ENCODE results near the gene CNR1. TPM values are rescaled to one million over a fixed set of nuclear protein-coding genes. Genes with fewer than 3 reads are reported as not detected.

Gene CNR1
- total RNA-seq, 1 experiment from 2014 or later, result not detected

- ChIA-PET POLR2A (no interaction called here), RAD21 (ENCODE audit: low non-redundant PET in 1 of 2, low total read pairs in 2 of 2, uncharacterized antibody in 2 of 2, unreplicated experiment in 2 of 2) (no interaction called here), CTCF (no interaction called here)
- H3K4me3 ChIP-seq (replicated peaks in 1 of 2; ENCODE audit: low read depth in 1 of 2, low read length in 2 of 2), result no peak overlapping the region
- no peak overlapping the region for H3K27ac ChIP-seq (ENCODE audit: low read depth, low read length)
- 0 out of 2 replicates have a peak, but pooled peaks cover 3% of the 10 kb centered on the region for H3K9me2 ChIP-seq (ENCODE audit: insufficient read depth)
- no peak overlapping the region for H3K9ac ChIP-seq (ENCODE audit: low read length)
- H3K9me3 ChIP-seq (ENCODE audit: control insufficient read depth in 1 of 2, insufficient read depth in 1 of 2, low read depth in 1 of 2, low read length in 2 of 2), result peaks cover 0 to 3% of the 10 kb centered on the region in 2 experiments; a peak in 1 of 4 replicates
- H3K36me3 ChIP-seq (ENCODE audit: control insufficient read depth in 1 of 2, insufficient read depth in 2 of 2, low read length in 2 of 2), result no peaks in the 10 kb centered on the region
- intact Hi-C loops (cut with micrococcal nuclease), result no loop called here
- H3K4me2 ChIP-seq (ENCODE audit: low read length), result no peak overlapping the region
- no peaks in the 10 kb centered on the region for H4K20me1 ChIP-seq (ENCODE audit: insufficient read depth)
- peaks cover 29% of the 10 kb centered on the region for H3K27me3 ChIP-seq (ENCODE audit: insufficient read depth, low read length)
- H3K79me2 ChIP-seq (ENCODE audit: insufficient read depth, low read length), result no peaks in the 10 kb centered on the region
- no TSS peak for BruUV-seq (replicated peaks)
- no peak for TF ChIP-seq CEBPB (IDR thresholded peaks at IDR 0.05; ENCODE audit: low read depth)
- TF ChIP-seq ELF1 (IDR thresholded peaks at IDR 0.05; ENCODE audit: borderline replicate concordance, low read depth), result no peak
- TF ChIP-seq, protein P1, sequence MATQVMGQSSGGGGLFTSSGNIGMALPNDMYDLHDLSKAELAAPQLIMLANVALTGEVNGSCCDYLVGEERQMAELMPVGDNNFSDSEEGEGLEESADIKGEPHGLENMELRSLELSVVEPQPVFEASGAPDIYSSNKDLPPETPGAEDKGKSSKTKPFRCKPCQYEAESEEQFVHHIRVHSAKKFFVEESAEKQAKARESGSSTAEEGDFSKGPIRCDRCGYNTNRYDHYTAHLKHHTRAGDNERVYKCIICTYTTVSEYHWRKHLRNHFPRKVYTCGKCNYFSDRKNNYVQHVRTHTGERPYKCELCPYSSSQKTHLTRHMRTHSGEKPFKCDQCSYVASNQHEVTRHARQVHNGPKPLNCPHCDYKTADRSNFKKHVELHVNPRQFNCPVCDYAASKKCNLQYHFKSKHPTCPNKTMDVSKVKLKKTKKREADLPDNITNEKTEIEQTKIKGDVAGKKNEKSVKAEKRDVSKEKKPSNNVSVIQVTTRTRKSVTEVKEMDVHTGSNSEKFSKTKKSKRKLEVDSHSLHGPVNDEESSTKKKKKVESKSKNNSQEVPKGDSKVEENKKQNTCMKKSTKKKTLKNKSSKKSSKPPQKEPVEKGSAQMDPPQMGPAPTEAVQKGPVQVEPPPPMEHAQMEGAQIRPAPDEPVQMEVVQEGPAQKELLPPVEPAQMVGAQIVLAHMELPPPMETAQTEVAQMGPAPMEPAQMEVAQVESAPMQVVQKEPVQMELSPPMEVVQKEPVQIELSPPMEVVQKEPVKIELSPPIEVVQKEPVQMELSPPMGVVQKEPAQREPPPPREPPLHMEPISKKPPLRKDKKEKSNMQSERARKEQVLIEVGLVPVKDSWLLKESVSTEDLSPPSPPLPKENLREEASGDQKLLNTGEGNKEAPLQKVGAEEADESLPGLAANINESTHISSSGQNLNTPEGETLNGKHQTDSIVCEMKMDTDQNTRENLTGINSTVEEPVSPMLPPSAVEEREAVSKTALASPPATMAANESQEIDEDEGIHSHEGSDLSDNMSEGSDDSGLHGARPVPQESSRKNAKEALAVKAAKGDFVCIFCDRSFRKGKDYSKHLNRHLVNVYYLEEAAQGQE (IDR thresholded peaks at IDR 0.05; ENCODE audit: low read depth), result peak; percentile 63
- no peak for TF ChIP-seq ZNF274 (IDR thresholded peaks at IDR 0.05; ENCODE audit: low read depth, low read length)
- no peak for TF ChIP-seq CTCF (IDR thresholded peaks at IDR 0.05 in 2 of 3, conservative IDR thresholded peaks at IDR 0.05 in 1 of 3; ENCODE audit: borderline replicate concordance in 1 of 3, insufficient read depth in 1 of 3, low read depth in 2 of 3, low read length in 2 of 3)
- TF ChIP-seq TCF7L2 (IDR thresholded peaks at IDR 0.05; ENCODE audit: borderline replicate concordance, extremely low read depth, insufficient read depth, insufficient read length), result no peak
- H3K4me1 ChIP-seq (ENCODE audit: control insufficient read depth in 1 of 2, insufficient read depth in 2 of 2, low read length in 2 of 2), result no peaks in the 10 kb centered on the region
- ATAC-seq (no peak), DNase-seq (ENCODE audit: low read depth, low spot score) (no peak)
- no peak overlapping the region for H2AFZ ChIP-seq (ENCODE audit: low read depth, low read length, poor library complexity, severe bottlenecking)
Measured at GRCh38 chr6:88119769-88120168, 46.4 kb downstream of the CNR1 start.

All from HCT116 (cell line).